Activated CD4-positive, CD25-positive, alpha-beta regulatory T cell treated with anti-CD3 and anti-CD28 coated beads, Interleukin-2, amount 50 U/mL, for 16 hours (primary cell): ENCODE results near the gene ZSCAN32.

Experiments
- DNase-seq: peaks from one replicate; pipeline ENCODE4 v3.0.0-alpha.2; 2020; ENCODE audit warnings: low read depth, low spot score

ZSCAN32 gene

DNA sequence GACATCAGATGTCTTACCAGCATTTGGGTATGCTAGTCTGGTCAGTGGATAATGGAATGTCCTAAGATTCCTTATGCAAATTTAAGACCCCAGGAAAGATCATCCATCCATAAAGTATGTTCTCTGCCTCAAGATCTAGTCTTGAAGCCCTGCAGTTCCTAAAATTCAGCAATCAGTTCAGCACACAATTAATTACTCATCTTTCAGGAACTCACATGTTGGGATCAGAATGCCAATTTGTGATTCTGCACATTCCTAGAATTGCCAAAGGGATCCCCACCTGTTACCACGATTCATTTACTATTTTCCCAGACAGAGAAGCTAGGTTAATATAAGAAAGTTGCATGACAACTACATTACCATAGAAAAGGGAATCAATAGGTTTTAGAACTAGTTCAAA is 41.9 kb downstream of the ZSCAN32 start:
- no peak for DNase-seq

DNA sequence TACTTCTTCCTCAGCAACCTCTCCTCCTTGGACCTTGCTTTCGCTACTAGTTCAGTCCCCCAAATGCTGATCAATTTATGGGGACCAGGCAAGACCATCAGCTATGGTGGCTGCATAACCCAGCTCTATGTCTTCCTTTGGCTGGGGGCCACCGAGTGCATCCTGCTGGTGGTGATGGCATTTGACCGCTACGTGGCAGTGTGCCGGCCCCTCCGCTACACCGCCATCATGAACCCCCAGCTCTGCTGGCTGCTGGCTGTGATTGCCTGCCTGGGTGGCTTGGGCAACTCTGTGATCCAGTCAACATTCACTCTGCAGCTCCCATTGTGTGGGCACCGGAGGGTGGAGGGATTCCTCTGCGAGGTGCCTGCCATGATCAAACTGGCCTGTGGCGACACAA is 44.7 kb downstream of the ZSCAN32 start:
- no peak for DNase-seq

GRCh38 chr16:3355589-3355988 is 45.2 kb downstream of the ZSCAN32 start, which contains the start of gene OR2C1:
Gene OR2C1, plus strand, starts transcription at chr16:3355889. Its CDS starts 52 bp downstream, at chr16:3355941.
- no peak for DNase-seq

GRCh38 chr16:3349175-3349574 is 51.6 kb downstream of the ZSCAN32 start:
- DNase-seq, result no peak

GRCh38 chr16:3348547-3349167 is 52.1 kb downstream of the ZSCAN32 start:
- no peak for DNase-seq

- DNase-seq, result no peak
Measured at GRCh38 chr16:3347586-3347985, 53.2 kb downstream of the ZSCAN32 start.

DNA sequence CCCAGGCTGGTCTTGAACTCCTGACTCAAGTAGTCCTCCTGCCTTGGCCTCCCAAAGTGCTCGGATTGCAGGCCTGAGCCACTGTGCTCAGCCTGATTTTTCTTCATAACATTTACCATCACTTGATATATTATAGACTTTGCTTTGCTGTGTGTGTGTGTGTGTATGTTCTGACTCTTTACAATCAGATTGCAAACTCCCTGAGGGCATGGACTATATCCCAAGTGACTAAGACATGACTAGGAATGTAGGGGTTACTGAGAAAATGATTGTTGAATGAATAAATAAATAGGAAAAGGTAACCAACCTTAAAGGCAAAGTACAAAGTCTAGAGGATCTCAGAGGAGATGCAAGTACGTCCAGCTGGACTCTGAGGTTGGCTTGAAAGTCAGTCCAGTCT is 54.8 kb downstream of the ZSCAN32 start:
- DNase-seq, result no peak
